Measurements from ENCODE around the gene RFFL. TPM values are rescaled to one million over a fixed set of nuclear protein-coding genes. Genes with fewer than 3 reads are reported as not detected.

RFFL gene
- total and polyA plus RNA-seq, 9 of the 15 experiments (the other 6 are each of a cell fraction or from before 2014, with no cell fraction given): 3.4 to 18.1 (median 12.8) TPM

DNA sequence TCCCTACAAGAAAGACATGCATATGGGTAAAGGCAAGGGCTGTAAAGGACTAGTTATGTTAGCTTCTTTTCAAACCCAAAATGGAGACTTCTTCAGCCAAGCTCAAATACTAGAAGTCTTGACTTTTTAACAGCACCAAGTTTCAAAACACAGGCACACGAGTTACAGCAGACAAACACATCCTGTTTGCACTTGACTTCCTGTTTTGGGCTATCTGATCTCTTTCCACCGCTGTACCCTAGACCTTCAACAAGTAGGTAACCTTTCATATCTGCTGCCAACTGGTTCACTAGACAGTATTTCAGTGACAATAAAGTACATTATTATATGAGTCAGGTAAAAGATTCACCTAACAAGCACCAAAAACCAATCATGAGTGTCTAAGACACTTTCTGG, 12.3 kb downstream of the RFFL start (continued):
- TF ChIP-seq, protein P1, sequence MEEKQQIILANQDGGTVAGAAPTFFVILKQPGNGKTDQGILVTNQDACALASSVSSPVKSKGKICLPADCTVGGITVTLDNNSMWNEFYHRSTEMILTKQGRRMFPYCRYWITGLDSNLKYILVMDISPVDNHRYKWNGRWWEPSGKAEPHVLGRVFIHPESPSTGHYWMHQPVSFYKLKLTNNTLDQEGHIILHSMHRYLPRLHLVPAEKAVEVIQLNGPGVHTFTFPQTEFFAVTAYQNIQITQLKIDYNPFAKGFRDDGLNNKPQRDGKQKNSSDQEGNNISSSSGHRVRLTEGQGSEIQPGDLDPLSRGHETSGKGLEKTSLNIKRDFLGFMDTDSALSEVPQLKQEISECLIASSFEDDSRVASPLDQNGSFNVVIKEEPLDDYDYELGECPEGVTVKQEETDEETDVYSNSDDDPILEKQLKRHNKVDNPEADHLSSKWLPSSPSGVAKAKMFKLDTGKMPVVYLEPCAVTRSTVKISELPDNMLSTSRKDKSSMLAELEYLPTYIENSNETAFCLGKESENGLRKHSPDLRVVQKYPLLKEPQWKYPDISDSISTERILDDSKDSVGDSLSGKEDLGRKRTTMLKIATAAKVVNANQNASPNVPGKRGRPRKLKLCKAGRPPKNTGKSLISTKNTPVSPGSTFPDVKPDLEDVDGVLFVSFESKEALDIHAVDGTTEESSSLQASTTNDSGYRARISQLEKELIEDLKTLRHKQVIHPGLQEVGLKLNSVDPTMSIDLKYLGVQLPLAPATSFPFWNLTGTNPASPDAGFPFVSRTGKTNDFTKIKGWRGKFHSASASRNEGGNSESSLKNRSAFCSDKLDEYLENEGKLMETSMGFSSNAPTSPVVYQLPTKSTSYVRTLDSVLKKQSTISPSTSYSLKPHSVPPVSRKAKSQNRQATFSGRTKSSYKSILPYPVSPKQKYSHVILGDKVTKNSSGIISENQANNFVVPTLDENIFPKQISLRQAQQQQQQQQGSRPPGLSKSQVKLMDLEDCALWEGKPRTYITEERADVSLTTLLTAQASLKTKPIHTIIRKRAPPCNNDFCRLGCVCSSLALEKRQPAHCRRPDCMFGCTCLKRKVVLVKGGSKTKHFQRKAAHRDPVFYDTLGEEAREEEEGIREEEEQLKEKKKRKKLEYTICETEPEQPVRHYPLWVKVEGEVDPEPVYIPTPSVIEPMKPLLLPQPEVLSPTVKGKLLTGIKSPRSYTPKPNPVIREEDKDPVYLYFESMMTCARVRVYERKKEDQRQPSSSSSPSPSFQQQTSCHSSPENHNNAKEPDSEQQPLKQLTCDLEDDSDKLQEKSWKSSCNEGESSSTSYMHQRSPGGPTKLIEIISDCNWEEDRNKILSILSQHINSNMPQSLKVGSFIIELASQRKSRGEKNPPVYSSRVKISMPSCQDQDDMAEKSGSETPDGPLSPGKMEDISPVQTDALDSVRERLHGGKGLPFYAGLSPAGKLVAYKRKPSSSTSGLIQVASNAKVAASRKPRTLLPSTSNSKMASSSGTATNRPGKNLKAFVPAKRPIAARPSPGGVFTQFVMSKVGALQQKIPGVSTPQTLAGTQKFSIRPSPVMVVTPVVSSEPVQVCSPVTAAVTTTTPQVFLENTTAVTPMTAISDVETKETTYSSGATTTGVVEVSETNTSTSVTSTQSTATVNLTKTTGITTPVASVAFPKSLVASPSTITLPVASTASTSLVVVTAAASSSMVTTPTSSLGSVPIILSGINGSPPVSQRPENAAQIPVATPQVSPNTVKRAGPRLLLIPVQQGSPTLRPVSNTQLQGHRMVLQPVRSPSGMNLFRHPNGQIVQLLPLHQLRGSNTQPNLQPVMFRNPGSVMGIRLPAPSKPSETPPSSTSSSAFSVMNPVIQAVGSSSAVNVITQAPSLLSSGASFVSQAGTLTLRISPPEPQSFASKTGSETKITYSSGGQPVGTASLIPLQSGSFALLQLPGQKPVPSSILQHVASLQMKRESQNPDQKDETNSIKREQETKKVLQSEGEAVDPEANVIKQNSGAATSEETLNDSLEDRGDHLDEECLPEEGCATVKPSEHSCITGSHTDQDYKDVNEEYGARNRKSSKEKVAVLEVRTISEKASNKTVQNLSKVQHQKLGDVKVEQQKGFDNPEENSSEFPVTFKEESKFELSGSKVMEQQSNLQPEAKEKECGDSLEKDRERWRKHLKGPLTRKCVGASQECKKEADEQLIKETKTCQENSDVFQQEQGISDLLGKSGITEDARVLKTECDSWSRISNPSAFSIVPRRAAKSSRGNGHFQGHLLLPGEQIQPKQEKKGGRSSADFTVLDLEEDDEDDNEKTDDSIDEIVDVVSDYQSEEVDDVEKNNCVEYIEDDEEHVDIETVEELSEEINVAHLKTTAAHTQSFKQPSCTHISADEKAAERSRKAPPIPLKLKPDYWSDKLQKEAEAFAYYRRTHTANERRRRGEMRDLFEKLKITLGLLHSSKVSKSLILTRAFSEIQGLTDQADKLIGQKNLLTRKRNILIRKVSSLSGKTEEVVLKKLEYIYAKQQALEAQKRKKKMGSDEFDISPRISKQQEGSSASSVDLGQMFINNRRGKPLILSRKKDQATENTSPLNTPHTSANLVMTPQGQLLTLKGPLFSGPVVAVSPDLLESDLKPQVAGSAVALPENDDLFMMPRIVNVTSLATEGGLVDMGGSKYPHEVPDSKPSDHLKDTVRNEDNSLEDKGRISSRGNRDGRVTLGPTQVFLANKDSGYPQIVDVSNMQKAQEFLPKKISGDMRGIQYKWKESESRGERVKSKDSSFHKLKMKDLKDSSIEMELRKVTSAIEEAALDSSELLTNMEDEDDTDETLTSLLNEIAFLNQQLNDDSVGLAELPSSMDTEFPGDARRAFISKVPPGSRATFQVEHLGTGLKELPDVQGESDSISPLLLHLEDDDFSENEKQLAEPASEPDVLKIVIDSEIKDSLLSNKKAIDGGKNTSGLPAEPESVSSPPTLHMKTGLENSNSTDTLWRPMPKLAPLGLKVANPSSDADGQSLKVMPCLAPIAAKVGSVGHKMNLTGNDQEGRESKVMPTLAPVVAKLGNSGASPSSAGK (IDR thresholded peaks at IDR 0.05): peak; percentile 40; the same call in 1 of the 2 replicates
- TF ChIP-seq, protein P2, sequence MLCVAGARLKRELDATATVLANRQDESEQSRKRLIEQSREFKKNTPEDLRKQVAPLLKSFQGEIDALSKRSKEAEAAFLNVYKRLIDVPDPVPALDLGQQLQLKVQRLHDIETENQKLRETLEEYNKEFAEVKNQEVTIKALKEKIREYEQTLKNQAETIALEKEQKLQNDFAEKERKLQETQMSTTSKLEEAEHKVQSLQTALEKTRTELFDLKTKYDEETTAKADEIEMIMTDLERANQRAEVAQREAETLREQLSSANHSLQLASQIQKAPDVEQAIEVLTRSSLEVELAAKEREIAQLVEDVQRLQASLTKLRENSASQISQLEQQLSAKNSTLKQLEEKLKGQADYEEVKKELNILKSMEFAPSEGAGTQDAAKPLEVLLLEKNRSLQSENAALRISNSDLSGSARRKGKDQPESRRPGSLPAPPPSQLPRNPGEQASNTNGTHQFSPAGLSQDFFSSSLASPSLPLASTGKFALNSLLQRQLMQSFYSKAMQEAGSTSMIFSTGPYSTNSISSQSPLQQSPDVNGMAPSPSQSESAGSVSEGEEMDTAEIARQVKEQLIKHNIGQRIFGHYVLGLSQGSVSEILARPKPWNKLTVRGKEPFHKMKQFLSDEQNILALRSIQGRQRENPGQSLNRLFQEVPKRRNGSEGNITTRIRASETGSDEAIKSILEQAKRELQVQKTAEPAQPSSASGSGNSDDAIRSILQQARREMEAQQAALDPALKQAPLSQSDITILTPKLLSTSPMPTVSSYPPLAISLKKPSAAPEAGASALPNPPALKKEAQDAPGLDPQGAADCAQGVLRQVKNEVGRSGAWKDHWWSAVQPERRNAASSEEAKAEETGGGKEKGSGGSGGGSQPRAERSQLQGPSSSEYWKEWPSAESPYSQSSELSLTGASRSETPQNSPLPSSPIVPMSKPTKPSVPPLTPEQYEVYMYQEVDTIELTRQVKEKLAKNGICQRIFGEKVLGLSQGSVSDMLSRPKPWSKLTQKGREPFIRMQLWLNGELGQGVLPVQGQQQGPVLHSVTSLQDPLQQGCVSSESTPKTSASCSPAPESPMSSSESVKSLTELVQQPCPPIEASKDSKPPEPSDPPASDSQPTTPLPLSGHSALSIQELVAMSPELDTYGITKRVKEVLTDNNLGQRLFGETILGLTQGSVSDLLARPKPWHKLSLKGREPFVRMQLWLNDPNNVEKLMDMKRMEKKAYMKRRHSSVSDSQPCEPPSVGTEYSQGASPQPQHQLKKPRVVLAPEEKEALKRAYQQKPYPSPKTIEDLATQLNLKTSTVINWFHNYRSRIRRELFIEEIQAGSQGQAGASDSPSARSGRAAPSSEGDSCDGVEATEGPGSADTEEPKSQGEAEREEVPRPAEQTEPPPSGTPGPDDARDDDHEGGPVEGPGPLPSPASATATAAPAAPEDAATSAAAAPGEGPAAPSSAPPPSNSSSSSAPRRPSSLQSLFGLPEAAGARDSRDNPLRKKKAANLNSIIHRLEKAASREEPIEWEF (CRISPR knock-in tag; IDR thresholded peaks at IDR 0.05): no peak
- no peak for TF ChIP-seq TSC22D4 (tag; IDR thresholded peaks at IDR 0.05)

Data from K562 (cell line).